Inflammatory macrophage treated with lipopolysaccharide for 1 hour (primary cell): ENCODE data around the gene TMEM186.
"Not testable (repeated sequence)": the region's sequence is repeated elsewhere in the genome, so short reads cannot be mapped to it uniquely, and the experiment has no call there.

Experiments
- DNase-seq, 2 donors: peaks; one replicate each; pipeline ENCODE4 v3.0.0-alpha.2; 2020 to 2022

TMEM186 gene

GRCh38 chr16:8808613-8809353 lies 11.3 kb upstream of the TMEM186 start:
- no peak for DNase-seq

- DNase-seq, result no peak
Measured at GRCh38 chr16:8808009-8808408, 10.6 kb upstream of the TMEM186 start.

DNA sequence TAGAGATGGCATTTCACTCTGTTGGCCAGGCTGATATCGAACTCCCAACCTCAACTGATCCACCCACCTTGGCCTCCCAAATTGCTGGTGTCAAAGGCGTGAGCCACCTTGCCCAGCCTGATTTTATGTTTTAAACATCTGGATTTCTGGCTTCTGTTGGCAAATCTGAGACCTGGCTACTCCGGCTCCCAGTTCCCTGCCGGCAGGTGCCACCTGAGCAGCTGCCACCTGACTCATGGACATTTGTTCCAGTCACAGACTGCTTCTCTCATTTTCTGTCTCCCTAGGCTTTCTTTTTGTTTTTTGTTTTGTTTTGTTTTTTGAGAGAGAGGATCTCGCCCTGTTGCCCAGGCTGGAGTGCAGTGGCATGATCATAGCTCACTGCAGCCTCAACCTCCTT lies 9.8 kb upstream of the TMEM186 start:
- DNase-seq, result no peak

GRCh38 chr16:8806272-8806983 lies 9.0 kb upstream of the TMEM186 start:
- DNase-seq, result no peak

DNA sequence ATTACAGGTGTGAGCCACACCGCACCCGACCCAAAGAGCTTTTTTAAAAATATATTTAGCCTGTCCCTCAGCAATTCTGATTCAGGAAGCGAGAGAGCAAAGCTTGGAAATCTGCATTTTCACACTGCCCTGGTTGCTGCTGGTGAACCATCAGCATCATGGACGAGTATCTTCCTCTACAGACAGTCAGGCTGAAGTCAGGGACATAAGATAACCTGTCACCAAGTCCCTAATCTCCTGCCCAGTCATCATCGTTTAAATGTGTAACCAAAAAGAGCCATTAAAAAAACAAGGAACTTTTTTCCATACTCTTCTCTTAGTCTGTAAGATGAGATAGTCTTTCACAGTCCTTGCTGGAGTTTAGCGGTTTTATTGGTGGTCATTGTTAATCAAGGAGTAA lies 6.9 kb upstream of the TMEM186 start:
- no peak for DNase-seq

GRCh38 chr16:8803733-8804132 lies 6.3 kb upstream of the TMEM186 start:
- not testable (repeated sequence) for DNase-seq

GRCh38 chr16:8801701-8802100 lies 4.3 kb upstream of the TMEM186 start:
- DNase-seq, result no peak

- no peak for DNase-seq
Measured at GRCh38 chr16:8798535-8799157, 1.2 kb upstream of the TMEM186 start.

DNA sequence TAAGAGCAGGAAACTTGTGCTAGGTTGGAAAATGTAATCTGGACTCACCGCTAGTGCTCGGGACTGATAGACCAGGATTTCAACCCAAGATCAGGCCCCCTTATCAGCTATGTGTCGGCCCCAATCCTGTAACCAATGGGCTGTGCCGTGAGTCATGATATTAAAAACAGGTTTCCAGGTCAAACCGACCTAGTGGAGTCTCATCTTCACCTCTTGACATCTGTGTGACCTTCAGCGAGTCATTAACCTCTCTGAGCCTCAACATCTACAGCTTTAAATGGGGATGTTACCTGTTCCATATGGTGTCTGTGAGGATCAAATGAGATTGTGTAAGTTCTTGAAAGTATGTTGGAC lies 712 bp upstream of the TMEM186 start:
- DNase-seq, result peak in 1 of 2 donors; percentile 5

DNA sequence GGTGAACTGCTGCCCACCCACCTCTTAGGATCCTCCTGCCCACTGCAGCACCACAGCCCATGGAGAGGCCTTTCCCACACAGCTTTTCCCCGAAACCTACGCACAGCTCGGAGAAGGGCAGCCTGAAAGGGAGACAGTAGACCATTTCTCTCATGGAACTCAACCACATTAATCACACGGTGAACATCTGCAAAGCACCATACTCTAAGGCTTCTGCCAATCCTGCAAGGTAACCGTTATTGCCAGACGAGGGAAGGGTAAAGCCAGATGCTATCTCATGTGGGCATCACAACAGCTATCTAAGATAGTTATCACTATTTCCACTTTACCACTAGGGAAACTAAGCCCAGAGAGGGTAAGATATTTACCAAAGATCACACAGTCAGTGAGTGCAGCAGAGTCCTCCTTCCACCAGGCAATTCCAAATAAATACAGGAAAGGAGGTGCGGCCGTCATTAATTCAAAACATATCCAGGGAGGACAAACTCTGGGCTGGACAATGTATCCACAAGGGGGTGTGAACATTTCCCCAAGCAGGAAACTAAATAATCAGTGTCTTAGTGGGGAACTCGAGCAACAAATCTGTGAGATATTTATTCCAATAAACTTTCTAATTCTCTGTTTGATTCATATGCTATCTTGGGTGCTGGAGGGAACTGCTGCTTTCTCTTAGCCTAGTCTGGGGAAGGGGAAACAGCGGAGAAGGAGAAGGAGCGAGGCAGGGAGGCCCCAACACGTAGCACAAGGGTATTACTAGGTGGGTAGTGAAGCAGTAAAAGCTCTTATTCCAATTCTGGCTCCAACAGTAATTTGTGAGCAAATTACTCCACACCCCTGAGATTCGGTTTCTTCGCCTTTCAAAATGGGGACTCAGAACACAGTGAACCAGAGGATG lies 723 bp downstream of the TMEM186 start:
- no peak for DNase-seq

DNA sequence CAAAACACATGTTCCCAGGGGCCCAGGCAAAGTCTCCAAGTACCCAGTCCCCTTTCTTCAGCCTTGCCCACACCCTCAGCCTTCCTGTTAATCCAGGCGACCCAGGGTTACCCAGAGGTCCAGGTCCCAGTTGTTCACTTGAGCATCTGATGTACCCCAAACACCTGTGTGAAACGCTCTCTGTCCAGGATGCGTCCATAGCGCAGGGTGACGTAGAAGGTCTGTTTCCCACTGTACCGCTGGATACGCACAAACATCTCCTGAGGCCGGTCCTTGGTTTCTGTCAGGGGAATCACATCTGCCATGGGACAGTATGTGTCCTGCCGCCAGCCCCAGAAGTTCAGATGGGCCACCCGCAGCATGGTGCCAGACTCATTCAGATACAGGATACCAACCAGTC lies 1.6 kb downstream of the TMEM186 start:
- no peak for DNase-seq

DNA sequence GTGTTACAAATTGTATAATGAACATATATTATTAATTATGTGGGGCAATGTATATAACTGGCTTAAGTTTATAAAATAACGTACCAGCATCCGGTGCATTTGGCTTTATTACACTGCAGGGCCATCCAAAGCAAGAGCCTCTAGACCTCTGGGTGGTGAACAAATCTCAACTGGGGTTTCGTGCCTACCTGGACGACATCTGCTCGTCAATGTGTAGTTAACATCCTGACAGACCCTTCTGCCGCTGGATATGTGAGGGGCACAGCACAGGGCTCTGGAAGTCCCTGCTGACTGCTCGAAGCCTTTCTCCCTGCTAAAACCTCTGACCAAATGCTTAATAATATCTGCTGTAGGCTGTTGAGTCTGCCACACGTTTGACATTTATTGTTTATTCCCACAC lies 2.3 kb downstream of the TMEM186 start:
- DNase-seq, result no peak

- no peak for DNase-seq
Measured at GRCh38 chr16:8788578-8789172, 8.8 kb downstream of the TMEM186 start.

DNA sequence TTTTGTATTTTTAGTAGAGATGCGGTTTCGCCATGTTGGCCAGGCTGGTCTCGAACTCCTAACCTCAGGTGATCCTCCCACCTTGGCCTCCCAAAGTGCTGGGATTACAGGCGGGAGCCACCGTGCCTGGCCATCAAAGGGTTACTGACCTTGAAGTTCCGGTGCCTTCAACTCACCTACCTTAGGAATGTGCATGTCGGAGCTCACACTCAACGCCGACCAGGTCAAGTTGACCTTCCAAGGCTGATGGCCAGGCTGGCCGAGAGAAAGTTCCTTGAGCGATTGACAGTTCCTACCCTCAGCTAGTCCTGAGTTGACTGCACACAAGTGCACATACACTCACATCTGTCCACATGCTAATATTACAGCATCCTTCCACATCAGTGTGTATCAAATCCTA lies 11.1 kb downstream of the TMEM186 start:
- DNase-seq, result not testable (repeated sequence)

- DNase-seq, result no peak
Measured at GRCh38 chr16:8785408-8785807, 12.0 kb downstream of the TMEM186 start.

DNA sequence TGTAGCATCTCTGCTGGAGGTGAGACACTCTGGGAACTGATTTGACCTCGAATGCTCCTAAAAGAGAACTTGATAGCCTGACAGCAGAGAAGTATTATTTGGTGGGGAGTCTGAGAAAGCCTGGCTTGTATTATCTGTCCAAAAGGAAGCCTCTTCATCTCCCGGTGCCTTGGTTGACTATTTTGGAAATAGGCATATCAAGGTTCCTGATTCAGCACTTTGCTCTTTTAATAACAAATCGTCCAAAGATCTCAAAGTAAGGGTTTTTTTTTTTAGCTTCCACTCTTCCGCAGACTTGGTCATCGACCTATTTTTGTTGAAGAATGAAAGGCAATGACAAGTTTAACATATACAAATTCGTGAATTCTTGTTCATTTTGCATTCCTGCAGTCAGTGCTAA lies 14.8 kb downstream of the TMEM186 start:
- DNase-seq, result no peak

- no peak for DNase-seq
Measured at GRCh38 chr16:8781797-8782196, 15.6 kb downstream of the TMEM186 start.

- no peak for DNase-seq
Measured at GRCh38 chr16:8777217-8777616, 20.2 kb downstream of the TMEM186 start.

DNA sequence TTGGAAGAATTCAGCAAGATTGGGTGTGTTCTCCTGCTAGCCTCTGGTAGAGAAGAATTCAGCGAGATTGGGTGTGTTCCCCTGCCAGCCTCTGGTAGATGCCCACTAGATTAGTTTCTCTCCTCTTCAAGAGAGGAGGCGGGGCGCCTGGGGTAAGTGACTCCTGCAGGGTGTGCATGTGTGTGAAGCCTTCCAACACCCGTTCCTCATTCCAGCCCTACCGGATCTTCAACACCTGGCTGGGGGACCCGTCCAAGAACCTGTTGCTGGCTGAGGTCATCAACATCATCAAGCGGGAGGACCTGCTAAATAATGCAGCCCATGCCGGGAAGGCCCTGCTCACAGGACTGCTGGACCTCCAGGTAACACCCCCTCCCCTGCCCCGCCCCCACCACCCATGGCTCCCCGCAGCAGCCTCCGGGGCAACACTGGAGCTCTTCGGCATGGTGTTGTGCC lies 21.3 kb downstream of the TMEM186 start:
- no peak for DNase-seq

- no peak for DNase-seq
Measured at GRCh38 chr16:8775359-8775758, 22.1 kb downstream of the TMEM186 start.

- no peak for DNase-seq
Measured at GRCh38 chr16:8774208-8774607, 23.2 kb downstream of the TMEM186 start.

GRCh38 chr16:8773537-8773936 lies 23.9 kb downstream of the TMEM186 start:
- DNase-seq, result no peak

GRCh38 chr16:8768692-8769091 lies 28.7 kb downstream of the TMEM186 start:
- no peak for DNase-seq
